NOMO-1 treated with dmso at 0.1 percent for 144 hours (cell line): ENCODE data around the gene PPFIA4.
A peak's percentile ranks its signal among the peaks of the same experiment; 100 is the strongest.

Experiments
- DNase-seq: peaks from one replicate; lab custom pipeline; 2025; ENCODE audit not compliant: unreplicated experiment; lab: John Stamatoyannopoulos, UW

Gene PPFIA4

GRCh38 chr1:203099805-203100515, 73.7 kb downstream of the PPFIA4 start:
- no peak for DNase-seq

- DNase-seq, result no peak
Observed at GRCh38 chr1:203100516-203100869, 74.2 kb downstream of the PPFIA4 start.

GRCh38 chr1:203101813-203102634, 75.7 kb downstream of the PPFIA4 start:
- no peak for DNase-seq

GRCh38 chr1:203103216-203103615, 76.9 kb downstream of the PPFIA4 start:
- no peak for DNase-seq

GRCh38 chr1:203103829-203104495, 77.7 kb downstream of the PPFIA4 start:
- DNase-seq, result no peak

- DNase-seq, result no peak
Observed at GRCh38 chr1:203104789-203105390, 78.6 kb downstream of the PPFIA4 start.

- no peak for DNase-seq
Observed at GRCh38 chr1:203112475-203112874, 86.2 kb downstream of the PPFIA4 start.

- no peak for DNase-seq
Observed at GRCh38 chr1:203113308-203113707, 87.0 kb downstream of the PPFIA4 start.

GRCh38 chr1:203114202-203114601, 87.9 kb downstream of the PPFIA4 start:
- no peak for DNase-seq

GRCh38 chr1:203116091-203116820, 90.0 kb downstream of the PPFIA4 start:
- no peak for DNase-seq

- DNase-seq, result peak; percentile 23
Observed at GRCh38 chr1:203117611-203118575, 91.6 kb downstream of the PPFIA4 start.

- DNase-seq, result no peak
Observed at GRCh38 chr1:203120325-203121153, 94.2 kb downstream of the PPFIA4 start.

GRCh38 chr1:203121186-203122015, 95.1 kb downstream of the PPFIA4 start:
- DNase-seq, result peak; percentile 54

- no peak for DNase-seq
Observed at GRCh38 chr1:203122159-203122558, 95.9 kb downstream of the PPFIA4 start.

GRCh38 chr1:203124011-203124410, 97.7 kb downstream of the PPFIA4 start:
- no peak for DNase-seq

- no peak for DNase-seq
Observed at GRCh38 chr1:203124546-203125317, 98.4 kb downstream of the PPFIA4 start.
